Measurements from ENCODE around the gene TREML2.

DNA sequence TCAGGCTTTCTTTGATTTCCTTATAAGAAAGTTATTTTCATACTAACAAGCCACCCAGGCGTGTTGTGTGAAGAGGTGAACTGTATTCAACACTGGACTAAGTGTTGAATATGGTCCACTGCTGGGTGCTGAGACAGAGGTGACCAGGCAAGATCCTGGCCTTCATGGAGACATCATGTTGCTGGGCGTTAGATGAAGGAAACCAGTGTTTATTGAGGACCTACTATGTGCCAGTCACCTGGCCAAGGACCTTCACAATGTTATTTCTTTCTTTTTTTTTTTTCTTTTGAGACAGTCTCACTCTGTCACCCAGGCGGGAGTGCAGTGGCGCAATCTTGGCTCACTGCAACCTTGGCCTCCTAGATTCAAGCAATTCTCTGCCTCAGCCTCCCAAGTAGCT lies 44.9 kb downstream of the TREML2 start:
- TF ChIP-seq TAF1 (IDR thresholded peaks at IDR 0.05; ENCODE audit: borderline replicate concordance, low read depth, low read length) (no peak), EZH2phosphoT487 (IDR thresholded peaks at IDR 0.05; ENCODE audit: borderline replicate concordance, low read depth) (no peak), YY1 (IDR thresholded peaks at IDR 0.05; ENCODE audit: low read depth) (no peak), RAD21 (IDR thresholded peaks at IDR 0.05; ENCODE audit: low read length) (no peak), FOSL2 (IDR thresholded peaks at IDR 0.05; ENCODE audit: borderline replicate concordance, low read depth) (no peak), RXRA (IDR thresholded peaks at IDR 0.05; ENCODE audit: borderline replicate concordance, low read depth) (no peak), EP300 (IDR thresholded peaks at IDR 0.05; ENCODE audit: borderline replicate concordance in 1 of 2, low read depth in 1 of 2, low read length in 1 of 2) (no peak), POLR2AphosphoS5 (IDR thresholded peaks at IDR 0.05; ENCODE audit: low read depth, low read length) (no peak), NRF1 (IDR thresholded peaks at IDR 0.05; ENCODE audit: low read depth, low read length) (no peak), RFX5 (IDR thresholded peaks at IDR 0.05; ENCODE audit: low read length) (no peak)
- TF ChIP-seq, protein P1, sequence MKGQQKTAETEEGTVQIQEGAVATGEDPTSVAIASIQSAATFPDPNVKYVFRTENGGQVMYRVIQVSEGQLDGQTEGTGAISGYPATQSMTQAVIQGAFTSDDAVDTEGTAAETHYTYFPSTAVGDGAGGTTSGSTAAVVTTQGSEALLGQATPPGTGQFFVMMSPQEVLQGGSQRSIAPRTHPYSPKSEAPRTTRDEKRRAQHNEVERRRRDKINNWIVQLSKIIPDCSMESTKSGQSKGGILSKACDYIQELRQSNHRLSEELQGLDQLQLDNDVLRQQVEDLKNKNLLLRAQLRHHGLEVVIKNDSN (IDR thresholded peaks at IDR 0.05; ENCODE audit: borderline replicate concordance, low read depth) = no peak
- TF ChIP-seq, protein P2, sequence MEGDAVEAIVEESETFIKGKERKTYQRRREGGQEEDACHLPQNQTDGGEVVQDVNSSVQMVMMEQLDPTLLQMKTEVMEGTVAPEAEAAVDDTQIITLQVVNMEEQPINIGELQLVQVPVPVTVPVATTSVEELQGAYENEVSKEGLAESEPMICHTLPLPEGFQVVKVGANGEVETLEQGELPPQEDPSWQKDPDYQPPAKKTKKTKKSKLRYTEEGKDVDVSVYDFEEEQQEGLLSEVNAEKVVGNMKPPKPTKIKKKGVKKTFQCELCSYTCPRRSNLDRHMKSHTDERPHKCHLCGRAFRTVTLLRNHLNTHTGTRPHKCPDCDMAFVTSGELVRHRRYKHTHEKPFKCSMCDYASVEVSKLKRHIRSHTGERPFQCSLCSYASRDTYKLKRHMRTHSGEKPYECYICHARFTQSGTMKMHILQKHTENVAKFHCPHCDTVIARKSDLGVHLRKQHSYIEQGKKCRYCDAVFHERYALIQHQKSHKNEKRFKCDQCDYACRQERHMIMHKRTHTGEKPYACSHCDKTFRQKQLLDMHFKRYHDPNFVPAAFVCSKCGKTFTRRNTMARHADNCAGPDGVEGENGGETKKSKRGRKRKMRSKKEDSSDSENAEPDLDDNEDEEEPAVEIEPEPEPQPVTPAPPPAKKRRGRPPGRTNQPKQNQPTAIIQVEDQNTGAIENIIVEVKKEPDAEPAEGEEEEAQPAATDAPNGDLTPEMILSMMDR (IDR thresholded peaks at IDR 0.05) = no peak
- TF ChIP-seq, protein P3, sequence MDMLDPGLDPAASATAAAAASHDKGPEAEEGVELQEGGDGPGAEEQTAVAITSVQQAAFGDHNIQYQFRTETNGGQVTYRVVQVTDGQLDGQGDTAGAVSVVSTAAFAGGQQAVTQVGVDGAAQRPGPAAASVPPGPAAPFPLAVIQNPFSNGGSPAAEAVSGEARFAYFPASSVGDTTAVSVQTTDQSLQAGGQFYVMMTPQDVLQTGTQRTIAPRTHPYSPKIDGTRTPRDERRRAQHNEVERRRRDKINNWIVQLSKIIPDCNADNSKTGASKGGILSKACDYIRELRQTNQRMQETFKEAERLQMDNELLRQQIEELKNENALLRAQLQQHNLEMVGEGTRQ (IDR thresholded peaks at IDR 0.05; ENCODE audit: borderline replicate concordance, low read depth, low read length) = no peak
- TF ChIP-seq, protein P4, sequence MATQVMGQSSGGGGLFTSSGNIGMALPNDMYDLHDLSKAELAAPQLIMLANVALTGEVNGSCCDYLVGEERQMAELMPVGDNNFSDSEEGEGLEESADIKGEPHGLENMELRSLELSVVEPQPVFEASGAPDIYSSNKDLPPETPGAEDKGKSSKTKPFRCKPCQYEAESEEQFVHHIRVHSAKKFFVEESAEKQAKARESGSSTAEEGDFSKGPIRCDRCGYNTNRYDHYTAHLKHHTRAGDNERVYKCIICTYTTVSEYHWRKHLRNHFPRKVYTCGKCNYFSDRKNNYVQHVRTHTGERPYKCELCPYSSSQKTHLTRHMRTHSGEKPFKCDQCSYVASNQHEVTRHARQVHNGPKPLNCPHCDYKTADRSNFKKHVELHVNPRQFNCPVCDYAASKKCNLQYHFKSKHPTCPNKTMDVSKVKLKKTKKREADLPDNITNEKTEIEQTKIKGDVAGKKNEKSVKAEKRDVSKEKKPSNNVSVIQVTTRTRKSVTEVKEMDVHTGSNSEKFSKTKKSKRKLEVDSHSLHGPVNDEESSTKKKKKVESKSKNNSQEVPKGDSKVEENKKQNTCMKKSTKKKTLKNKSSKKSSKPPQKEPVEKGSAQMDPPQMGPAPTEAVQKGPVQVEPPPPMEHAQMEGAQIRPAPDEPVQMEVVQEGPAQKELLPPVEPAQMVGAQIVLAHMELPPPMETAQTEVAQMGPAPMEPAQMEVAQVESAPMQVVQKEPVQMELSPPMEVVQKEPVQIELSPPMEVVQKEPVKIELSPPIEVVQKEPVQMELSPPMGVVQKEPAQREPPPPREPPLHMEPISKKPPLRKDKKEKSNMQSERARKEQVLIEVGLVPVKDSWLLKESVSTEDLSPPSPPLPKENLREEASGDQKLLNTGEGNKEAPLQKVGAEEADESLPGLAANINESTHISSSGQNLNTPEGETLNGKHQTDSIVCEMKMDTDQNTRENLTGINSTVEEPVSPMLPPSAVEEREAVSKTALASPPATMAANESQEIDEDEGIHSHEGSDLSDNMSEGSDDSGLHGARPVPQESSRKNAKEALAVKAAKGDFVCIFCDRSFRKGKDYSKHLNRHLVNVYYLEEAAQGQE (IDR thresholded peaks at IDR 0.05; ENCODE audit: low read depth, low read length) = no peak
